GM13977 (cell line): ENCODE measurements around the gene ILF3.
A peak's percentile ranks its signal among the peaks of the same experiment; 100 is the strongest.

Experiments used
- DNase-seq: peaks from one replicate; pipeline ENCODE4 v3.0.0; 2012; ENCODE audit warnings: low spot score
- in situ Hi-C: fragments of 300-500 bp; cut with MboI; formaldehyde crosslinking; loops from one replicate; pipeline ENCODE4 v1.12.0; 2022; ENCODE audit warnings: low sequenced_read_pairs, low pct_unique_long_range_greater_than_20kb, mixed read lengths, inconsistent platforms; ENCODE audit not compliant: unreplicated experiment
- TF ChIP-seq, protein P1 (sequence below): IDR thresholded peaks from 2 replicates; pipeline ENCODE4 v1.5.1; 2012; ENCODE audit warnings: mild to moderate bottlenecking, control low read depth; ENCODE audit not compliant: insufficient read depth; ENCODE audit errors: extremely low read depth, missing control alignments

ILF3 gene

DNA sequence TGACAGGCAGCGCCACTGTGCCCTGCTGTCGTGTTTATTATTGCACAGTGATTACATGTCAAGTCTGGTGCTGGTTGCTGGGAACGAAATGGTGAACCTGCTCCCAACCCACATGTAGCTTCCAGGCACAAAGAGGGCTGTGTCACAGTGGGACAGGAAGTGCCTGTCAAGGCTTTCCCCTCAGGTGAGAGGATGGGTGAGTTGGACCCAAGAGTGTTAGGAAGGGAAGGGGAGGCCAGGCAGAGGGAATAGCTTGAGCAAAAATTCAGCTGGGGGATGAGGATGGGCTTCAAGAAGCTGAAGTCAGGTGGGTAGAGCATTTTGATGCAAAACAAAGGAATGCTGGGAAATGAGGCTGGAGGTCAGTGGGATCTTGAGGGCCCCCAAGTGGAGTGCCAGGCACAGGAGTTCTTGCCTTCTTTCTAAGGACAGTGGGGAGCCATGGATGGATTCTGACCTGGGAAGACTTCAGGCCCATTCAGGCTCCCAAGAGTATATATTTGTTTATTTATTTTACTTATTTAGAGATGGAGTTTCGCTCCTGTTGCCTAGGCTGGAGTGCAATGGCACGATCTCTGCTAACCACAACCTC is 38.6 kb downstream of the ILF3 start:
- no peak for DNase-seq
- in situ Hi-C loops, result no loop called here
- TF ChIP-seq, protein P1, sequence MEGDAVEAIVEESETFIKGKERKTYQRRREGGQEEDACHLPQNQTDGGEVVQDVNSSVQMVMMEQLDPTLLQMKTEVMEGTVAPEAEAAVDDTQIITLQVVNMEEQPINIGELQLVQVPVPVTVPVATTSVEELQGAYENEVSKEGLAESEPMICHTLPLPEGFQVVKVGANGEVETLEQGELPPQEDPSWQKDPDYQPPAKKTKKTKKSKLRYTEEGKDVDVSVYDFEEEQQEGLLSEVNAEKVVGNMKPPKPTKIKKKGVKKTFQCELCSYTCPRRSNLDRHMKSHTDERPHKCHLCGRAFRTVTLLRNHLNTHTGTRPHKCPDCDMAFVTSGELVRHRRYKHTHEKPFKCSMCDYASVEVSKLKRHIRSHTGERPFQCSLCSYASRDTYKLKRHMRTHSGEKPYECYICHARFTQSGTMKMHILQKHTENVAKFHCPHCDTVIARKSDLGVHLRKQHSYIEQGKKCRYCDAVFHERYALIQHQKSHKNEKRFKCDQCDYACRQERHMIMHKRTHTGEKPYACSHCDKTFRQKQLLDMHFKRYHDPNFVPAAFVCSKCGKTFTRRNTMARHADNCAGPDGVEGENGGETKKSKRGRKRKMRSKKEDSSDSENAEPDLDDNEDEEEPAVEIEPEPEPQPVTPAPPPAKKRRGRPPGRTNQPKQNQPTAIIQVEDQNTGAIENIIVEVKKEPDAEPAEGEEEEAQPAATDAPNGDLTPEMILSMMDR, result no peak

GRCh38 chr19:10694706-10695307 is 40.7 kb downstream of the ILF3 start:
- TF ChIP-seq, protein P1, result no peak
- in situ Hi-C loops, result no loop called here
- DNase-seq, result no peak

GRCh38 chr19:10695401-10696398 is 41.6 kb downstream of the ILF3 start:
- in situ Hi-C loops, result no loop called here
- TF ChIP-seq, protein P1, result no peak
- DNase-seq, result peak; percentile 94

- in situ Hi-C loops, result no loop called here
- TF ChIP-seq, protein P1, result peak; percentile 62
- peak; percentile 81 for DNase-seq
These were observed 45.6 kb downstream of the ILF3 start for GRCh38 chr19:10699650-10700335.

DNA sequence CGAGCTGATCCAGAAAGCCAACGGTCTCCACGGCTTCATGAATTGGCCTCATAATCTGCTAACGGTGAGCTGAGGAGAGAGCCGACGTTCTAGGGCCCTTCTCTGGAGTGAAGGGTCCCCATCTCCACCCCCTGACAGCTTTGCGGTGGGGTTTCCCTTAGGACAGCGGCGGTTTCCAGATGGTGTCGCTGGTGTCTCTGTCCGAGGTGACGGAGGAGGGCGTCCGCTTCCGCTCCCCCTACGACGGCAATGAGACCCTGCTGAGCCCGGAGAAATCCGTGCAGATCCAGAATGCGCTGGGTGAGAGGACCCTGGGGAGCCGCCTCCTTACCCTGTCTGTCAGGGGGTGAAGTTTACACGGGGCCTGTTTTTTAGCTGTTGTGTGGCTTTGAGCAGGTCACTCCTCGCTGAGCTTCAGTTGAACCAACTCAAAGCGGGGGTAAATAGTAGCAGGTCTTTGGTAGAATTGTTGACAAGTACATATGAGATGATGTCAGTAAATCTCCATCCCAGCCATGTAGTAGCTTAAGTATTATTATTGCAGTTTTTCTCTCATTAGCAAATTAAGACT is 47.9 kb downstream of the ILF3 start:
- DNase-seq, result peak; percentile 70
- TF ChIP-seq, protein P1, result peak; percentile 32
- in situ Hi-C loops, result no loop called here

GRCh38 chr19:10706990-10707389 is 52.8 kb downstream of the ILF3 start:
- in situ Hi-C loops, result no loop called here
- TF ChIP-seq, protein P1, result no peak

More at GRCh38 chr19:10706990-10707389, 52.8 kb downstream of the ILF3 start:
- no peak for DNase-seq
